HepG2 (cell line): ENCODE data around the gene CATSPERD. TPM values are rescaled to one million over a fixed set of nuclear protein-coding genes. Genes with fewer than 3 reads are reported as not detected.

Source experiments
- HNF1A ChIP-seq, 2 experiments: sonication (generic) in 1 of 2; formaldehyde crosslinking in 1 of 2; IDR thresholded peaks; 2 replicates each; pipeline versions ENCODE4 v1.4.0 to v1.6.1; 2016 to 2020; ENCODE audit warnings: borderline replicate concordance in 1 of 2, low read depth in 1 of 2, mild to moderate bottlenecking in 1 of 2, missing genetic modification reagents in 1 of 2
- KDM1A ChIP-seq: IDR thresholded peaks from 2 replicates; pipeline ENCODE4 v1.6.1; 2016; ENCODE audit warnings: missing compliant biosample characterization
- KLF11 ChIP-seq: IDR thresholded peaks from 2 replicates; pipeline ENCODE4 v1.6.1; 2016; ENCODE audit warnings: missing compliant biosample characterization
- MTERF4 ChIP-seq: sonication (generic); formaldehyde crosslinking; IDR thresholded peaks from 2 replicates; pipeline ENCODE4 v1.8.0; 2023; ENCODE audit warnings: mild to moderate bottlenecking, missing genetic modification reagents
- POGZ ChIP-seq: sonication (generic); formaldehyde crosslinking; IDR thresholded peaks from 2 replicates; pipeline ENCODE4 v1.4.0; 2020; ENCODE audit warnings: mild to moderate bottlenecking, missing genetic modification reagents
- SAP130 ChIP-seq: IDR thresholded peaks from 2 replicates; pipeline ENCODE4 v1.6.1; 2016; ENCODE audit warnings: low read depth
- SIN3B ChIP-seq: fragments of 150-350 bp; IDR thresholded peaks from 2 replicates; pipeline ENCODE4 v1.6.1; 2014; ENCODE audit warnings: low read length
- TBP ChIP-seq: sonication (generic); formaldehyde crosslinking; IDR thresholded peaks from 2 replicates; pipeline ENCODE4 v1.5.0; 2020; ENCODE audit warnings: missing genetic modification reagents
- TFDP1 ChIP-seq: IDR thresholded peaks from 2 replicates; pipeline ENCODE4 v1.6.1; 2016; ENCODE audit warnings: missing compliant biosample characterization, missing genetic modification reagents, borderline replicate concordance
- THYN1 ChIP-seq: sonication (generic); formaldehyde crosslinking; IDR thresholded peaks from 2 replicates; pipeline ENCODE4 v1.8.1; 2023; ENCODE audit warnings: low read depth, mild to moderate bottlenecking, moderate library complexity, missing genetic modification reagents, borderline replicate concordance
- ZKSCAN8 ChIP-seq: IDR thresholded peaks from 2 replicates; pipeline ENCODE4 v1.6.1; 2016; ENCODE audit warnings: borderline replicate concordance, missing genetic modification reagents, missing compliant biosample characterization
- ZNF160 ChIP-seq: sonication (generic); formaldehyde crosslinking; IDR thresholded peaks from 2 replicates; pipeline ENCODE4 v1.8.0; 2022; ENCODE audit warnings: mild to moderate bottlenecking, inconsistent platforms, missing genetic modification reagents
- ZNF354B ChIP-seq: sonication (generic); formaldehyde crosslinking; IDR thresholded peaks from 2 replicates; pipeline ENCODE4 v1.8.0; 2022; ENCODE audit warnings: mild to moderate bottlenecking, missing genetic modification reagents
- ZNF362 ChIP-seq: sonication (generic); formaldehyde crosslinking; IDR thresholded peaks from 2 replicates; pipeline ENCODE4 v1.4.0; 2020; ENCODE audit warnings: missing genetic modification reagents, mild to moderate bottlenecking, borderline replicate concordance
- ZNF564 ChIP-seq: sonication (generic); formaldehyde crosslinking; IDR thresholded peaks from 2 replicates; pipeline ENCODE4 v1.8.1; 2023; ENCODE audit warnings: mild to moderate bottlenecking, missing genetic modification reagents
- ZNF567 ChIP-seq: sonication (generic); formaldehyde crosslinking; IDR thresholded peaks from 2 replicates; pipeline ENCODE4 v1.8.1; 2023; ENCODE audit warnings: mild to moderate bottlenecking, missing genetic modification reagents, borderline replicate concordance
- ZNF660 ChIP-seq: sonication (generic); formaldehyde crosslinking; IDR thresholded peaks from 2 replicates; pipeline ENCODE4 v1.5.1; 2020; ENCODE audit warnings: mild to moderate bottlenecking, low read depth, missing genetic modification reagents, borderline replicate concordance
- ZNF674 ChIP-seq: sonication (generic); formaldehyde crosslinking; IDR thresholded peaks from 2 replicates; pipeline ENCODE4 v1.5.0; 2020; ENCODE audit warnings: low read depth, mild to moderate bottlenecking, missing genetic modification reagents
- ZNF770 ChIP-seq: sonication (generic); formaldehyde crosslinking; IDR thresholded peaks from 2 replicates; pipeline ENCODE4 v1.5.0; 2020; ENCODE audit warnings: mild to moderate bottlenecking, missing genetic modification reagents
- polyA plus RNA-seq, 8 experiments: library from polyadenylated mRNA; depleted of rRNA in 3 of 8; stranded (reverse) in 7 of 8; unstranded in 1 of 8; fragments of >200 nt; fragmentation: Illumina TruSeq in 4 of 8; extraction: Trizol in 4 of 8; gene quantifications; 2 replicates each; pipeline versions ENCODE4 v1.2.1 to v1.2.3, GENCODE V29; 2011 to 2016; ENCODE audit warnings: low read depth in 4 of 8, missing spikeins in 1 of 8, mixed read lengths in 1 of 8; ENCODE audit not compliant: insufficient read depth in 1 of 8
- total RNA-seq, 5 experiments: library from RNA; depleted of rRNA; stranded (reverse); fragments of >200 nt; fragmentation: Illumina TruSeq; extraction: Trizol; gene quantifications; 2 replicates each; pipeline ENCODE4 v1.2.3, GENCODE V29; 2016; ENCODE audit warnings: low read depth in 1 of 5

CATSPERD gene
- total and polyA plus RNA-seq, 2 of the 13 experiments (the other 11 are each of a cell fraction or from before 2014, with no cell fraction given): 0.04 TPM; not detected in 1

GRCh38 chr19:5680084-5680436 is 40.4 kb upstream of the CATSPERD start (continued):
- TF ChIP-seq ZNF770 (no peak), ZKSCAN8 (CRISPR knock-in tag) (no peak), THYN1 (no peak), KLF11 (CRISPR knock-in tag) (no peak), KDM1A (no peak), ZNF674 (CRISPR knock-in tag) (no peak), SIN3B (no peak), ZNF362 (CRISPR knock-in tag) (no peak), MTERF4 (CRISPR knock-in tag) (no peak), TBP (no peak), SAP130 (CRISPR knock-in tag) (no peak), ZNF160 (CRISPR knock-in tag) (no peak), TFDP1 (CRISPR knock-in tag) (no peak), ZNF567 (no peak), HNF1A (IDR thresholded peaks at IDR 0.05; ENCODE audit: low read depth) (no peak), HNF1A (CRISPR knock-in tag; IDR thresholded peaks at IDR 0.05; ENCODE audit: borderline replicate concordance) (no peak), ZNF354B (CRISPR knock-in tag) (no peak), ZNF564 (no peak), POGZ (no peak; the same call in 1 of the 2 replicates), ZNF660 (CRISPR knock-in tag) (no peak)
